GM18909 (cell line): ENCODE measurements around the gene JARID2.

Experiments used
- ATAC-seq: cut with Tn5 transposase; IDR thresholded peaks from one replicate; pipeline ENCODE4 v1.9.1; 2021; ENCODE audit warnings: mild to moderate bottlenecking; ENCODE audit not compliant: unreplicated experiment, poor library complexity

JARID2 gene

DNA sequence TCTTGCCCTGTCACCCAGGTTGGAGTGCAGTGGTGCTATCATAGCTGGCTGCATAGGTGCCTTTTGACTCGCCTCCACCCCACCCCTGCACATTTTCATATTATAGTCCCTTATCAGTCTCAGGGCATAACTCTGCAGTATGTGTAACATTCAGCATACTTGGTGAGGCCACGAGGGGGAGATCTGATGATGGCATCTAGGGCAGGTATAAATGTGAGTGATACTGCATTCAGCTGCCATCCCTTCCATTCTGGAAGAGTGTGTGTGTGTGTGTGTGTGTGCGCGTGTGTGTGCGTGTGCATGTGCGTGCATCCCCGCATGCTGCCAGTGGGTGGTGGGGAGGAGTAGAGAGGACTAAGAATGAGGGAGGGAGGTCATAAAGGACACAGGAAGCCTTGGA lies 81.4 kb downstream of the JARID2 start:
- peak; percentile 53 for ATAC-seq

DNA sequence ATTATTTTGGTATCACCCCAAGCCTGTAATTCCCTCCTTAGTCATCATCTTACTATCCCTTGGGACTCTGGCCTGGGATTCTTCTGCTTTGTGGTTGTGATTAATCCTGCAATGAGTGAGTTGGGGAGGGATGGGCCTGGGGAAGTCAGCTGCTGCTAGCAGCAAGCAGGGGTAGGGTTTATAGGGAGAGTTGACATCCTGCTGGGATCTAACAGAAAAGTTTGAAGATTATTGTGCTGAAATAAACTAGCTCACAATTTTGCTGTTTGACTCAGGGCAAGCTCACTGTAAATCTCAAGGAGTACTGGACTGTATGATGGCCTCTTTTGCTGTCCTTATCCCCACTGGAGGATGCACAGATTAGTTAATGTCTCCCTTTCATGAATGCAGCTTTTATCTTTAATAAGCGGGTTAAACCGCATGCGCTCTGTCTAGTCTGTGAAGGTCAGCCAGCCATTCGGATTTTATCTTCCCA lies 83.4 kb downstream of the JARID2 start:
- ATAC-seq = no peak

DNA sequence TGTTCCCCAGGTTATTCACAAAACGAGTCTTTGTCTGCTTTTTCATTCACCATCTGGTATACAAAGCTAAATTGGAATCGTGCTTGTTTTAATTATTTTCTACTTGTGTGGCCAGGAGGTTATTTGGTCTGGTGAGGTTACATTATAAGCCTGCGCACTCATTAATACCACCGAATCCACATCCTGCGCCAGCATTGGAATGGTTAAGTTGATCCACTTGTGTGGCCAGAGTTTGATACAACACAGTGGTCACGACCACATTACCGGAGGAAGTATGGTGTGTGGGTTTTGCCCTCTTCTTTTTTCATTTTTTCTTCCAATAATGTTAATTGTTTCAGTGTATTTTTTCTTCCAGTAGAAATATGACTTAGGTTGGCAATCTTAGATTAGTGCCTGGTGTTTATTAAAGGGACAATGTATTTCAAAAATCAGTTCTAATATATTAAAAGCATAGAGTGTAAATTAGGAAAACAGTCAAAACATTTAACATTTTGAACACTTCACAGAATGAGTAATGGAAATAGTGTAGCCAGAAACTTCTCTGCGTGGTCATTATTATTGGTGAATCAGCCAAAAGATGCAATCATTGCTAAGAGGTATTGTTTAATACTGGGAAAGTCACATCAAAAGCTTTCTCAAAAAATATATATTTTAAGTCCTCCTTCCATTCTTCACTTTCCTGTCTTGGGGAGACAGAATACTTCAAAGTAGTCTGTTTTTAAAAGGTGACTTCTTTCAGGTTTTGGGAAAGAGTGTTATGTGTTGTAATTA lies 84.5 kb downstream of the JARID2 start:
- ATAC-seq = no peak

DNA sequence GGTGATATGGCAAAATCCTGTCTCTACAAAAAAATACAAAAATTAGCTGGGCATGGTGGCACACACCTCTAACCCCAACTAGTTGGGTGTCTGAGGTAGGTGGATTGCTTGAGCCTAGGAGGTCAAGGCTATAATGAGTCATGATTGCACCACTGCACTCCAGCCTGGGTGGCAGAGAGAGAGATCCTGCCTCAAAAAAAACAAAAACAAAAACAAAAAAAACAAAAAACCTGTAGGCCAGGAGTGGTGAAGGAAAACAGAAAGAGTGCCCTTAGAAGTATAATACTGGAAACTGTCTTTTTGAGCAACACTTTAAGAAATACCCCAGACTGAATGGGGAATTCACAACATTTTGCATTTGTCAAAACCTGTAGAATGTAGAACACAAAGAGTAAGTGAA lies 85.3 kb downstream of the JARID2 start:
- no peak for ATAC-seq

DNA sequence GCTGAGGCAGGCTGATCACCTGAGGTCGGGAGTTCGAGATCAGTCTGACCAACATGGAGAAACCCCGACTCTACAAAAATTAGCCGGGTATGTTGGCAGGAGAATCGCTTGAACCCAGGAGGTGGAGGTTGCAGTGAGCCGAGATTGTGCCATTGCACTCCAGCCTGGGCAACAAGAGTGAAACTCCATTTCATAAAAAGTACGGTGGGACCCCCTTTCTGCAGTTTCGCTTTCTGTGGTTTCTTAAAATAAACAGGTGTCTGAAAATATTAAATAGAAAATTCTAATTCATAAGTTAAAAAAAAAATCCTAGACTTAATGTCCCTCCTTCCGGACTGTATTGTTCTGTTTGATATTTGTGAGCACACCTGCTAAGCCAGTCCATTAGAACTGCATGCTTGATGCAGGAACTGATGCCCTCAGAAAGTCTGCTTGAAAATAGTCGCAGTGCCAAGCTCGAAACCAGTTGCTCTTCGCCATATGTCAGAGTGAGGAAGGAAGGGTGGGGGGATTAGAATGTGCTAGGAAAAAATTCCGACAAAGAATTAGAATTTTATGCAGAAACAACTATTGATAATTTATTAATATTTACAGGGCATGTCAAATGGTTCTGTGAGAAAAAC lies 85.9 kb downstream of the JARID2 start:
- ATAC-seq = no peak

DNA sequence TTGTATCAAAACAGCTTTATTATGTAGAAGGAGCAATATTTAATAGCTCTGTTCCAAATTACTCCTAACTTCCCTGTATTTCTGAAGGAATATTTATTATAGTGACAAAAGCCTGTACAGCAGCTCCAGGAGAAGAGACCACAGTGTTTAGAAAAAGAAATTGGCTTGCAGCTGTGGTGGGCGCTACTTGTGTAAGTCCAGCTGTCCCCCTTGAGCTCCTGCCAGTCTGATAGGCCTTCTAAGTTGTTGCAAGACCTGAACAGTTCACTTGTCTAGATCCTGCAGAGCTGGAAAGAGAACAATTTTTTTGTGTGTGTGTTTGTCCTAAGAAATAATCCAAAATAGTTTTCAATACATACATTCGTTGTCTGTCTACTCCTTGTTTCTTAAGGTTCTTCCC lies 86.6 kb downstream of the JARID2 start:
- no peak for ATAC-seq

DNA sequence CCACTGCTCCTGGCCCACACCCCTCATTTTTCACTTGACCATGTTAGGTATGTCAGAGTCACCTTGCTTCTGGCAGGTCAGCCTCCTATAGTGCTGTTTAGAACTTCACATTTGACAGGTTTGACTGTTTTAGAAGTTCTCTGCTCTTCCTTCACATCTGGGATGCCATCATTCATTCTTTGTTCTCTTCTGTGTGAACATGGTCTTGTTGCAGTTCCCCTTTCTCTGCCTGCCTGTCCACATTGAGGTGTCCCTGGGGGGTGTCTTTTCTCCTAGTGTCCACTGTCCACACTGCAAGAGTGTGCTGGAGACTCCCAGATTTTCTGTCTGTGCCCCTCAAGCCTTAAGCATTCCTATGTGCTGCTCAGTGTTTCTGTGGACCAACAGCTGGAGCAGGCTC lies 89.5 kb downstream of the JARID2 start:
- no peak for ATAC-seq

DNA sequence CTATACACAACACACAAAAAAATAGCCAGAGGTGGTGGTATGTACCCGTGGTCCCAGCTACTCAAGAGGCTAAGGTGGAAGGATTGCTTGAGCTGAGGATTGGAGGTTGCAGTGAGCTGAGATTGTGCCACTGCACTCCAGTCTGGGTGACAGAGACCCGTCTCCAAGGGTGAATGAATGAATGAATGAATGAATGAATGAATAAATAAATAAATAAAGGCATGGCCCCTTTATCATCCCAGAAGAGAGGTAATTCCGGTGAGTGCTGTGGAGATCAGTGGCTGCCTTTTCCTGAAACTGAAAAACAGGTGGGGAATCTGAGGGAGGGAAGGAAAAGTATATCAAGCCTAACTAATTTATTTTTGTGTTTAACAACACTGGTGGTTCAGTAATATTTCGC lies 90.0 kb downstream of the JARID2 start:
- no peak for ATAC-seq

DNA sequence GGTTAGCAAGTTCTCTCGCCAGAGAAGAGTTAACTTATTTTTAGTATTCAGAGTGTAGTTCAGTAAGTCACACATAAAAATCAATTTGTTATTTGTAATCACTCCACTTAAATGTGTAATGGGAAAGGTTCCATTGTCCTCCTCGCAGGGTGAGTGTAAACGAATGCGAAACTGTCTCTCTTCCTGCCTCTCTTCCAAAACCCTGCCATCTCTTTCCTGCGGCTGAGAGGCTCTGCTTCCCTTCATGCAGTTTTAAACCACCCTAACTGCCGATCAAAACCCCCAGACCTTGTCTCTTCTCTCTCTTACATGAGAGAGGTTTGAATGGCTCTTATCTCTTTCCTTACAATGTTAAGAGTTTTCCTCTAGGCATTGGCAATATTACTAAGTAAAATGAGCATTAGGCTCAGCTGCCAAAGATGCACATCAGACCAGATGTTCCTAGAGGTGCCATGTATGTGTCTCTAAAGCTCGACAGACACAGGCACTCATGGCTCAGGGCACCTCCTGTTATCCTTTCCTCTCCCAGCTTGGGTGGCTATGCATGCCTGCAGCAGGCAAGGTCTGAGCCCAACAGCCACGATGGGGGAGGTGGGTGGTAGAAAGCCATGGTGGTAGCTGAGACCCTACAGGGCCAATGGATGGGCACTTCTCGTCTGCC lies 91.2 kb downstream of the JARID2 start:
- no peak for ATAC-seq

DNA sequence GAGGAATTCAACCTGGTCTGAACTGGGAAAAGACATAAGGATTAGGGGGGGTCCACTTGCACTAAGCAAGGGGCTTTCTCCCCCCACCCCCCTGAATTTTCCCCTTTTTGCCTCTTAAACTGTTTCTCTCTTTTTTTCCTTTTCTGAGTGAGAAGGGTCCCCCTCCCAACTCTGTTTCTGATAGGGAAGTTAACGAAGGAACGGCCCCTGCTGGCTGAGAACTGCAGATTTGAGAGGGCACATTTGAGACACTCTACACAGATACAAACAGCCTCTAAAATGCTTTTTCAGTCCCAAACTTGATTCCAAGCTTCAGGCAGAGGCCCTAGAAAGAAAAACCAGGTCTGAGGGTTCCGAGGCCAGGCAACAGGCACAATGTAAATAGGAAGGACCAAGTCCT lies 91.7 kb downstream of the JARID2 start:
- ATAC-seq = no peak

DNA sequence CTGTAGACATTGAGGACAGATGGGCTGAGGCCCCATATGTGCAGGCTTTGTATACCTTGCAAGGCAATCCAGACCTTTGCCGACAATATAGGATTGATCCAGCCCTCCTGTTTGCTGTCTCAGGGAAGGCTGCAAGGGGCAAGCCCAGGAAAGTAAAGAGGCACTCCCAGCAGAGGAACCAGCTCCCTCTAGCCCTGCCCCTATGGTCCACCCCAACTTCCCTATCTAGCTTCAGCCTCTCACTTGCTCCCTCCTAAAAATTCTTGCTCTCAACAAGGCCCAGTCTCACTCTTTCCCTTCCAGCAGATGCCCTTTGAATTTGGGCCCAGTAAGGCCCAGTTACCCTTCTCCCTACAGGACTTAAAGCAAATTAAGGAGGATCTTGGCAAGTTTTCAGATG lies 92.6 kb downstream of the JARID2 start:
- no peak for ATAC-seq

DNA sequence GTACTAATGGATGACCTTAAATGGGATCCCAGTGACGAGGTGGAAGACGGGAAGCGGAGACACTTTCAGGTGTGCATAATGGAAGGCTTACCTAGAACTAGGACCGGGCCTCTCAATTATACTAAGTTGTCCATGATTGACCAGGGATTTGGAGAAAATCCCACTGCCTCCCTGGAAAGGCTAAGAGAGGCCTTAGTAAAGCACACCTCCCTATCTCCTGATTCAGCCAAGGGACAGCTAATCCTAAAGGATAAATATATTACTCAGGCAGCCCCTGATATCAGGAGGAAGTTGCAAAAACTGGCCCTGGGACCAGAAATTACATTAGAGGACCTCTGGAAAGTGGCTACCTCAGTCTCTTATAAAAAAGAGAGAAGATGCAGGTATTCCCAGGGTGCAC lies 93.2 kb downstream of the JARID2 start:
- no peak for ATAC-seq

DNA sequence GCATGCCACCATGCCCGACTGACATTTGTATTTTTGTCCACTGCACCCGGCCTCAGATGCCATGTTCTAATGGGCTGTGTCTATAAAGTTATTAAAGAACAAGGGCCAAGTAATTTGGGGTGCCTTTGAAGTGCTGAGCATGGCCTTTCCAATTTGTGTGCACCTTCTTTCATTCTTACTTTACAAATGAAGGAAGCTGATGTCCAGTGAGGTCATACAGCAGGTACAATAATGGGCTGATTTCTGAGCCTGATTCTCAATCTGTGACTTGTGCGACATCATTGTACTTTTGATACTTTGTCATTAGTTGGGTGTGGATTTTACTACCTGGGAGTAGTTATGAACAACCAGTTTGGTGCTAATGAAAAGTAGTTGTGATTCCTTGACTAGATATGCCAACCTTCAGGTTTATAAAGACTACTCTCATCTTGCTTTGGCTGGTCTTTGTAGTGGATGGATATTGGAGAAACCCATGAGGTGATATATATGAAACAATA lies 94.3 kb downstream of the JARID2 start:
- ATAC-seq = no peak

DNA sequence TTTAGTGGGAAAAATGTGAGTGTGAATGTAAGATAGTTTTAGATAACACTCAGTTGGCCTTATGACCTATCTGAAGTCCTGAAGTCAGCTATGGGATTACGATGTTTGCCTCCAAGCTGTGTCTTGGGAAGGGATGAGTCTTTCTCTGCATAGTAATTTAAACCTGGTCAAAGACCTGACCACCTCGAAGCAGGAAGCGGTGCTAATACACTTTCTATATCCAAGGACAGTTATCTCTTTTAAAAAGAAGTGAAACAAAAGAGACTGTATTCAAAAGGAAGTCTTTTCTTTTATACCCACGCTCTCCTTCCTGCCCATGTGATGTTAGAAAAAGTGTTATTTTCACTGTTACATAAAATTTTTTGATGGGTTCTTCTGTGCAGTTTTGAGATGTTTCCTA lies 94.9 kb downstream of the JARID2 start:
- ATAC-seq = peak; percentile 56

DNA sequence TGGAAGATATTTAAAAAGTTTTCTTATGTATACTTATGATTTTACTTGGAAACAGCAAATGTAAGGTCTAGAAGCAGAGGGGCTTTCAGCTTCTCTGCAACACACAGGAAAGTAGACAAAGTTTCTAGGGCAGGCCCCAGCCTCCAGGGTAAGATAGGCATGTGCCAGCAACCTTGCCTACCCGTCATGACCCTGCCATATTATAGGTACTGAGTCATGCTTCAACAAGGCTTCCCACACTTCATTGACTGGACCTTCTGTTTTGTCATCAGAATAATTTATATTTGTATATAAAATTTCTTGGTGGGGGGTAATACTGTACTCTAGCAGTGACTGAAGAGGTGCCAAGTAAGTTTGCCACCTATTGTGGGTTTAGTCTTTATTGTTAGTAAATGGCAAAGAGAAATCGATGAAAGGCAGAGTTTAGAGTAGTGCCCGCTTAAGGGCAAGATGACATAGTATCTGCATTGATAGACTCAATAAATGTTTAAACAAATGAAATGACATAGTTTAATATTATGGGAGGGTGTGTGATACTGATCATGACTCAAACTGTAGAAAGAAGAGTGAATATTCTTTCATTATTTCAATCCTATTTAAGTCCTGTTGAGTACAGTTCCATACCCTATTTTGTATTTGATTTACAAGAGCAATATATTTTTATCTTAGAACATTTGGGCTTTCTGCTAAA lies 95.6 kb downstream of the JARID2 start:
- no peak for ATAC-seq

DNA sequence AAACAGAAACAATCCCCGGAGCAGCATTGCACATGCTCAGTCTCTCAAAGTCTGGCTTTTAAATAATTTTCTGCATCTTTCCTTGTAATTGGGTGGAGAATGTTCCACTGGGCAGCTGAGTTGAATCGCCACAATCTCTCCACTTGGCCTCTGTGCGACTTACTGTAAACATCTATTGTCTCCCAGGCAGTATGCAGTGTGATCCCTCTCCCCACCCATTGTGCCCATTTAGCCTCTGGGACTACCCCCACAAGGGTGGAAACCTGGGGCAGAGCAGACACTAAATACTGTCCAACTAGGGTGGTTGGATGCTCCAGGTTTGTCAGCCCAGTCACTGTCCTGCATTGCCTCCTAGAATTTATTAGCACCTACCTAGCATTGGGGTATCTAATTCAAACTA lies 96.2 kb downstream of the JARID2 start:
- no peak for ATAC-seq

DNA sequence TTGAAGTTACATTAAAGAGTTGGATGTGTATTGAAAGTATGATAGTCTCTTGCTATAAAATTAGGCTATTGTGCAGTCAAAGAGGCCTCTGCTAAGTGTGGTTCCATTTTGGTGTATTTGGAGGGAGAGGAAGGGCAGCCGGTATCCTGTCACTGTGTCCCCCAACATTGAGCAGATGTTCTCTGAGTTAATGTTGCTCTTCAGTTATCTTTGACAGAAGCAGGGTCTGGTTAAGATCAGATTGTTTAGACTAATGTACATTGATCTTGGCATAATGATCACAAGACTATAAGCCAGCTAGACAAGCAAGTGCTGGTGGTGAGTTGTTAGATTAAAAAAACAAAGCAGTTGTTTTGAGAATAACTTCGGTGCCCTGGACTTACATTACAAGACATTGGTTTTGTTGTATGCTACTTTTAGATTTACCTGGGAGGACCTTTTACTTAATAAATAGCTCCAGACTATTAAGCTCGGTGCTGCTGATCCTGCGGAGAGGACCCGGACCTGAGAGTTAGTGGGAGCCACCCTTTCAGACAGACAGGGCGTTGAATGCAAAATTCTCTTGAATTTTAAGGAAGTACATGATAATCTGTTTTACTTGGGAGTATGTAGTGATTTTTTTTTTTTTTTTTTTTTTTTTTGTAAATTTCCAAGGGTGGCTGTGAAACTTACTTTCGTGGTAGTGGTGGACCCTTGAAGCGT lies 97.8 kb downstream of the JARID2 start:
- no peak for ATAC-seq

DNA sequence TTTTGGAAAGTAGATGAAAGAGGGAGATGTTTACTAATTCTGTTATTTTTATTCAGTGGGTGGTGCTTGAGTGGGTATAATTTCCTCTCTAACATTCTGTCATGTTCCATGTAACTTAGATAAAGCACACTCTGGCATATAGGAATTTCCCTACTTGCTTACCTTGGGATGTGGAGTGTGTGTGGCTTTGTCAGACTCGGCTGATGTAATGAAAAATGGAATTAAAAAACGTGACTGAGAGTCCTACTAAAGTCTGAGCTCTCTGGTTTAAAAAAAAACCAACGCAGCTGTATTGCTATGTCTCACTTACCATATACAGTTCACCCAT lies 98.3 kb downstream of the JARID2 start:
- ATAC-seq = no peak

DNA sequence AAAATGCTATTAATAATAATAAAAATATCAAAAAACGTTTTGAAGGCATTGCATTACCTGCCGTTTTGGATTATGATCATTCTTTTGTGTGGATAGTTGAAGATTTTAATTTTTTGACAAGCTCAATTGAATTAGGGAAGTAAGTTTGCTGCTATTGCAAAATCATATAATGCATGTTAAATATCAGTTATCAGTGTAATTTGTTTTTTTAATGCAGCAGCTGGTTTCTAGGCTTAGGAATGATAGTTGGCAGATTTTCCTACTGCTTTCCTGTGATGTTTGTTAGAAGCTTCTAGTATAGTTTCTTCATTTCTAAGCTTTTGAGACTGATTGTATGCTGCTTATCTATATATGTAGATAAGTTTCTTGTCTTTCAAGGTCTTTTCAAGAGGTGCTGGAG lies 99.0 kb downstream of the JARID2 start:
- ATAC-seq = no peak

DNA sequence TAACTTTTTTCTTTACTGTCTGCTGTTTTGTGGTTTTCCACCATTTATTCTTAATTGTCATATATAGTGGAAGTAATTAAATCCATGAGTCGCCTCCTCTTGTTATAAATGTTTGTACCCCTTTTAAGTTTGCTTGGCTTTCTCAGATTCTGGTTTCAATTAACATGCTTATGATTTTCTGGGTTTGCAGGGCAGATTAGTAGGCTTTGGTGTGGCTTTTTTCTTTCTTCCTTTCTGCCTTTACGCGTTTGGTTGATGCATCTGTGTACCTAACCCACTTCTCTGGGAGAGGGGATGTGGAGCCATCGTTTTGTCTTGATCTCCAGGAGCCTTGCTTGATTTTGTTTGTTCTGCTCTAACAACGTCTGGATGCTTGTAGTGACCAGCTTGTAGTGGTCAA lies 100.4 kb downstream of the JARID2 start:
- ATAC-seq = no peak
